Spinal cord (tissue), 10 donors: ENCODE measurements around the gene FYCO1. TPM values are rescaled to one million over a fixed set of nuclear protein-coding genes. Genes with fewer than 3 reads are reported as not detected.

Source experiments
- DNase-seq, 6 donors: peaks; one replicate each; pipeline versions ENCODE4 v3.0.0 to v3.0.0-alpha.2; 2013 to 2015; ENCODE audit warnings: low spot score in 6 of 6, low read depth in 4 of 6
- H3K27ac ChIP-seq: one replicate; pipeline ENCODE4 v1.5.1; 2013; ENCODE audit warnings: low read depth, low read length, control low read depth
- H3K27me3 ChIP-seq: one replicate; pipeline ENCODE4 v1.6.1; 2013; ENCODE audit warnings: low read length; ENCODE audit not compliant: control insufficient read depth, insufficient read depth
- H3K36me3 ChIP-seq: one replicate; pipeline ENCODE4 v1.6.1; 2013; ENCODE audit warnings: low read length; ENCODE audit not compliant: control insufficient read depth, insufficient read depth
- H3K4me1 ChIP-seq: one replicate; pipeline ENCODE4 v1.6.1; 2013; ENCODE audit warnings: low read length; ENCODE audit not compliant: control insufficient read depth, insufficient read depth
- H3K4me3 ChIP-seq: one replicate; pipeline ENCODE4 v1.5.1; 2013; ENCODE audit warnings: low read depth, low read length, control low read depth
- H3K9me3 ChIP-seq: one replicate; pipeline ENCODE4 v1.6.1; 2013; ENCODE audit warnings: low read length; ENCODE audit not compliant: control insufficient read depth, insufficient read depth
- WGBS: methylation state at CpG from one replicate; pipeline ENCODE4 v1.1.5; 2013; ENCODE audit warnings: missing lambda C conversion rate; ENCODE audit not compliant: insufficient coverage; 5-methylcytosine and 5-hydroxymethylcytosine counted together
- polyA plus RNA-seq, 2 donors: library from polyadenylated mRNA; unstranded; fragments of 120-200 nt; gene quantifications; one replicate each; pipeline ENCODE4 v1.2.1, GENCODE V29; 2013; ENCODE audit not compliant: insufficient read length in 2 of 2
- total RNA-seq, 2 donors: library from RNA; depleted of rRNA in 1 of 2; stranded (reverse); fragments of 120-200 nt in 1 of 2; fragments of >200 nt in 1 of 2; gene quantifications; one replicate each; pipeline versions ENCODE4 v1.2.3 to v1.2.4, GENCODE V29; 2013 to 2014
- donor health status: healthy.

The FYCO1 gene
- total and polyA plus RNA-seq, 4 donors = 6.6 to 16.0 (median 8.1) TPM

- peaks cover 14% of the 10 kb centered on the region for H3K36me3 ChIP-seq
- no peak overlapping the region for H3K4me3 ChIP-seq
- H3K27ac ChIP-seq = no peak overlapping the region
- 92% methylated on average over 4 of the region's 6 CpGs for WGBS
- H3K4me1 ChIP-seq = no peaks in the 10 kb centered on the region
- no peaks in the 10 kb centered on the region for H3K27me3 ChIP-seq
- DNase-seq = no peak
- no peaks in the 10 kb centered on the region for H3K9me3 ChIP-seq
These were observed 64.1 kb downstream of the FYCO1 start for GRCh38 chr3:45931496-45931895.

GRCh38 chr3:45929042-45929679 lies 66.5 kb downstream of the FYCO1 start:
- Histone ChIP-seq H3K36me3 (peaks cover 11% of the 10 kb centered on the region), H3K27ac (no peak overlapping the region), H3K9me3 (no peaks in the 10 kb centered on the region), H3K4me3 (no peak overlapping the region), H3K27me3 (no peaks in the 10 kb centered on the region), H3K4me1 (no peaks in the 10 kb centered on the region)
- peak in 2 of 6 donors; percentile 29 to 53 for DNase-seq
- WGBS = 76% methylated on average over 8 of the region's 9 CpGs

- 100% methylated on average over 1 of the region's 2 CpGs for WGBS
- no peaks in the 10 kb centered on the region for H3K4me1 ChIP-seq
- no peaks in the 10 kb centered on the region for H3K27me3 ChIP-seq
- H3K27ac ChIP-seq = no peak overlapping the region
- H3K36me3 ChIP-seq = peaks cover 13% of the 10 kb centered on the region
- H3K4me3 ChIP-seq = no peak overlapping the region
- DNase-seq = no peak
- H3K9me3 ChIP-seq = no peaks in the 10 kb centered on the region
These were observed 67.7 kb downstream of the FYCO1 start for GRCh38 chr3:45927881-45928280.

GRCh38 chr3:45923755-45924154 lies 71.9 kb downstream of the FYCO1 start:
- WGBS = 77% methylated on average over 3 of the region's 3 CpGs
- no peak overlapping the region for H3K4me3 ChIP-seq
- no peaks in the 10 kb centered on the region for H3K9me3 ChIP-seq
- peaks cover 26% of the 10 kb centered on the region for H3K36me3 ChIP-seq
- no peaks in the 10 kb centered on the region for H3K27me3 ChIP-seq
- no peak for DNase-seq
- no peak overlapping the region for H3K27ac ChIP-seq
- H3K4me1 ChIP-seq = no peaks in the 10 kb centered on the region

- no peak for DNase-seq
- Histone ChIP-seq H3K36me3 (peaks cover 22% of the 10 kb centered on the region), H3K4me3 (no peak overlapping the region), H3K4me1 (no peaks in the 10 kb centered on the region), H3K27me3 (no peaks in the 10 kb centered on the region), H3K9me3 (no peaks in the 10 kb centered on the region), H3K27ac (no peak overlapping the region)
- WGBS = 100% methylated on average over 2 of the region's 4 CpGs
These were observed 72.6 kb downstream of the FYCO1 start for GRCh38 chr3:45922950-45923590.

GRCh38 chr3:45922039-45922326 lies 73.6 kb downstream of the FYCO1 start:
- 97% methylated on average over 3 of the region's 3 CpGs for WGBS
- Histone ChIP-seq H3K36me3 (peaks cover 22% of the 10 kb centered on the region), H3K4me3 (no peak overlapping the region), H3K9me3 (no peaks in the 10 kb centered on the region), H3K27ac (no peak overlapping the region), H3K27me3 (no peaks in the 10 kb centered on the region), H3K4me1 (no peaks in the 10 kb centered on the region)
- DNase-seq = no peak

- Histone ChIP-seq H3K4me1 (no peaks in the 10 kb centered on the region), H3K27ac (no peak overlapping the region), H3K27me3 (no peaks in the 10 kb centered on the region), H3K4me3 (no peak overlapping the region), H3K36me3 (peaks cover 22% of the 10 kb centered on the region), H3K9me3 (no peaks in the 10 kb centered on the region)
- 96% methylated on average over 12 of the region's 14 CpGs for WGBS
- DNase-seq = no peak
These were observed 74.2 kb downstream of the FYCO1 start for GRCh38 chr3:45921158-45922038.

- 79% methylated on average over 5 of the region's 6 CpGs for WGBS
These were observed 78.3 kb downstream of the FYCO1 start for GRCh38 chr3:45917146-45917898.

GRCh38 chr3:45915518-45916231 lies 79.9 kb downstream of the FYCO1 start:
- no peak overlapping the region for H3K27ac ChIP-seq

More at GRCh38 chr3:45917146-45917898, 78.3 kb downstream of the FYCO1 start:
- no peak for DNase-seq
- H3K9me3 ChIP-seq = no peaks in the 10 kb centered on the region
- peaks cover 14% of the 10 kb centered on the region for H3K36me3 ChIP-seq
- peaks cover 5% of the 10 kb centered on the region for H3K4me1 ChIP-seq
- H3K27me3 ChIP-seq = no peaks in the 10 kb centered on the region
- no peak overlapping the region for H3K4me3 ChIP-seq
- H3K27ac ChIP-seq = no peak overlapping the region

More at GRCh38 chr3:45915518-45916231, 79.9 kb downstream of the FYCO1 start:
- Histone ChIP-seq H3K27me3 (no peaks in the 10 kb centered on the region), H3K4me1 (peaks cover 5% of the 10 kb centered on the region), H3K36me3 (no peaks in the 10 kb centered on the region), H3K9me3 (no peaks in the 10 kb centered on the region), H3K4me3 (no peak overlapping the region)
- peak in 1 of 6 donors; percentile 8 for DNase-seq
- 23% methylated on average over 6 of the region's 13 CpGs for WGBS
